HFFc6 (cell line): ENCODE results near the gene EMX2. TPM values are rescaled to one million over a fixed set of nuclear protein-coding genes. Genes with fewer than 3 reads are reported as not detected.

Source experiments
- DNase-seq: peaks from one replicate; pipeline ENCODE4 v3.0.0-alpha.2; 2018
- H3K27ac Mint-ChIP-seq: 2 replicates; pipeline ENCODE4 v1.8.0; 2020; ENCODE audit warnings: mild to moderate bottlenecking, mixed read lengths
- H3K27me3 Mint-ChIP-seq: 2 replicates; pipeline ENCODE4 v1.8.0; 2021; ENCODE audit warnings: mild to moderate bottlenecking, moderate library complexity, mixed read lengths; ENCODE audit not compliant: insufficient read depth
- H3K36me3 Mint-ChIP-seq: 2 replicates; pipeline ENCODE4 v1.8.0; 2021; ENCODE audit warnings: low read depth, mixed read lengths
- H3K4me1 Mint-ChIP-seq: 2 replicates; pipeline ENCODE4 v1.8.0; 2020; ENCODE audit warnings: low read depth, mixed read lengths
- H3K4me3 Mint-ChIP-seq: 2 replicates; pipeline ENCODE4 v1.8.0; 2020; ENCODE audit warnings: mild to moderate bottlenecking, moderate library complexity, mixed read lengths
- H3K9me3 Mint-ChIP-seq: 2 replicates; pipeline ENCODE4 v1.8.0; 2020; ENCODE audit warnings: mild to moderate bottlenecking, mixed read lengths
- total RNA-seq, 6 experiments: library from RNA; stranded (reverse); fragmentation: NEBNext Ultra II Directional; extraction: Animal tissue kit (Norgen Biotek cat#: 25700); gene quantifications; 2 replicates in 1 of 6; 3 replicates in 5 of 6; pipeline ENCODE4 v1.2.3, GENCODE V29; 2021
- TF ChIP-seq, protein P1 (sequence below): fragments of 200-600 bp; sonication (generic); IDR thresholded peaks from 2 replicates; pipeline ENCODE4 v1.5.0; 2021; ENCODE audit warnings: antibody characterized with exemption, mild to moderate bottlenecking

Gene EMX2
- total RNA-seq, 6 experiments from 2014 or later, result not detected

DNA sequence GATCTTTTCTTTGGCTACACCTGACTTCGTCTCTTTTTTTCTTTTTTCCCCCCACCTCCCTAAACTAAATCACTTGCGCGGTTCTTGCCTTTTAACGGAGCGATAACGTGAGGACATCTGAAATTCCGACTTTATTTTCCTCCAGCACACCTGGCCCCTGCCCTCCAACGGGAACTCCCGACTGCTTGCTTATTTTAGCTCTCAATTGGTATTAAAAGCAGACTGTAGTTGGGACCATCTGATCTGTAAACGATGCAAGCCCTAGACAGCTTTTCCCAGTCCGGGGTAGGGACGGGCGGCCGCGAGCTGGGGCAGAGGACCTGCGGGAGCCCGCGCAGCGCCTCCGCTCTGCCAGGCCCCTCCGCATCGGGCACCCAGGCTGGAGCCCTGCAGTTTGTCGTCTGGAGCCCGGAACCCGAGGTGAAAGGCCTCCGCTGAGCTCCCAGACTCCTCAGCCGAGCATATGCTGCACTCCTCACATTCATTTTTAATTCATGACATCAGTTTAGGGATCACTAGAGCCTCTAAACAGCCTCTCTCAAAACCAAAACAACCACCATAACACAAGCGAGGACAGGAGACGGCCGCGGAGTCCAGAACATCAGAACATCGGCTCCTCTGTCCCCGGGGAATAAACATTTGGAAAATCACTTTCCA, 10.0 kb upstream of the EMX2 start:
- TF ChIP-seq, protein P1, sequence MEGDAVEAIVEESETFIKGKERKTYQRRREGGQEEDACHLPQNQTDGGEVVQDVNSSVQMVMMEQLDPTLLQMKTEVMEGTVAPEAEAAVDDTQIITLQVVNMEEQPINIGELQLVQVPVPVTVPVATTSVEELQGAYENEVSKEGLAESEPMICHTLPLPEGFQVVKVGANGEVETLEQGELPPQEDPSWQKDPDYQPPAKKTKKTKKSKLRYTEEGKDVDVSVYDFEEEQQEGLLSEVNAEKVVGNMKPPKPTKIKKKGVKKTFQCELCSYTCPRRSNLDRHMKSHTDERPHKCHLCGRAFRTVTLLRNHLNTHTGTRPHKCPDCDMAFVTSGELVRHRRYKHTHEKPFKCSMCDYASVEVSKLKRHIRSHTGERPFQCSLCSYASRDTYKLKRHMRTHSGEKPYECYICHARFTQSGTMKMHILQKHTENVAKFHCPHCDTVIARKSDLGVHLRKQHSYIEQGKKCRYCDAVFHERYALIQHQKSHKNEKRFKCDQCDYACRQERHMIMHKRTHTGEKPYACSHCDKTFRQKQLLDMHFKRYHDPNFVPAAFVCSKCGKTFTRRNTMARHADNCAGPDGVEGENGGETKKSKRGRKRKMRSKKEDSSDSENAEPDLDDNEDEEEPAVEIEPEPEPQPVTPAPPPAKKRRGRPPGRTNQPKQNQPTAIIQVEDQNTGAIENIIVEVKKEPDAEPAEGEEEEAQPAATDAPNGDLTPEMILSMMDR, result no peak
- Mint-ChIP-seq H3K27me3 (peaks cover 54% of the 10 kb centered on the region), H3K4me3 (no peak overlapping the region), H3K36me3 (no peaks in the 10 kb centered on the region), H3K27ac (no peak overlapping the region), H3K9me3 (no peaks in the 10 kb centered on the region), H3K4me1 (no peaks in the 10 kb centered on the region)
- DNase-seq, result no peak

- Mint-ChIP-seq H3K4me1 (no peaks in the 10 kb centered on the region), H3K4me3 (no peak overlapping the region), H3K27me3 (peaks cover 56% of the 10 kb centered on the region), H3K36me3 (no peaks in the 10 kb centered on the region), H3K9me3 (no peaks in the 10 kb centered on the region), H3K27ac (no peak overlapping the region)
- TF ChIP-seq, protein P1, result no peak
- DNase-seq, result no peak
These were observed 8.9 kb upstream of the EMX2 start for GRCh38 chr10:117533507-117534281.

GRCh38 chr10:117534321-117535297, 7.9 kb upstream of the EMX2 start:
- TF ChIP-seq, protein P1, result no peak
- Mint-ChIP-seq H3K4me1 (no peaks in the 10 kb centered on the region), H3K4me3 (no peak overlapping the region), H3K27ac (no peak overlapping the region), H3K9me3 (no peaks in the 10 kb centered on the region), H3K36me3 (no peaks in the 10 kb centered on the region), H3K27me3 (peaks cover 50% of the 10 kb centered on the region)
- no peak for DNase-seq

DNA sequence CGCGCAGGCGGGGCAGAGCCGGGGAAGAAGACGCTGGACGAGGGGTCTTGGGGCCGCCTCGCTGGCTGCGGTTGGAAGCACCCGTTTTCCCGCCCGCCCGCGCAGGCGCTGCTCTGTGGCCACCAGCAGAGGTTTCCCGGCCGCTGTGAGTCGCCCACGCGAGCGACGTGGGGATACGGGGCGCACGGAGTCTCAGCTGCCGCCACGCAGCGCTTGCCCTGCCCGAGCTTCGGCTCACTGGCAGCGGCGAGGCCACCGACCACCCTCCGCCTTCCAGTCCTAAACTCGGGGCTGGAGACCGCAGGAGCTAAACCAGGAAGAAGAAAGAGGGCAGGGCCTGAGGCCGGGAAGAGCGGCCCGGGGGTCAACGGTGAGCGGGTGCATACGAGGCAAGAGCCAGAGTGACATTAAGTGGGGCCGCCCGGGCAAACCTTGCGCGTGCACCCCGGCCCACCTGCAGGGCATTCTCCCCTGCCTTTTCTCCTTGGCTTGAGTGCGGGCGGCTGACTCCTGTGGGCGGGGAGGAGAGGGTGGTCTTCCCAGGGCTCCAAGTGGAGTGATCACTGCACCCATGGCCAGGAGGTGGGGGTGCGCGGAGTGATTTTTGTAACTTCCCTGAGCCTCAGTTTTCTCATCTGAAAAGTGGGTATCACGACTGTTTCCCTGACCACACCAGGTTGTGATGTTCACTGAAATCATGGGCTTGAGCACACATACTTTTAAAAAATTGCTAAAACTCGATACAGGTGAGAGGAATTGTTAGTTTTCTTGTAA, 7.1 kb upstream of the EMX2 start:
- TF ChIP-seq, protein P1, result no peak
- H3K36me3 Mint-ChIP-seq, result no peaks in the 10 kb centered on the region
- no peaks in the 10 kb centered on the region for H3K9me3 Mint-ChIP-seq
- no peak overlapping the region for H3K27ac Mint-ChIP-seq
- peaks cover 52% of the 10 kb centered on the region for H3K27me3 Mint-ChIP-seq
- DNase-seq, result no peak
- no peaks in the 10 kb centered on the region for H3K4me1 Mint-ChIP-seq
- H3K4me3 Mint-ChIP-seq, result no peak overlapping the region
